PC-9 (cell line): Measurements from ENCODE around the gene SASH1. TPM values are rescaled to one million over a fixed set of nuclear protein-coding genes. Genes with fewer than 3 reads are reported as not detected.
A peak's percentile ranks its signal among the peaks of the same experiment; 100 is the strongest.

Experiments used
- BruUV-seq: library from RNA; stranded (reverse); fragments of 400-500 nt; replicated peaks from 2 replicates; lab custom pipeline; 2021; lab: Mats Ljungman, UMichigan
- CTCF ChIA-PET: fragments of 300-600 bp; sonication (Branson Sonifier 250); formaldehyde crosslinking; loops from one replicate; lab custom pipeline; 2022; ENCODE audit warnings: antibody characterized with exemption; lab: Charles Lee
- POLR2A ChIA-PET: fragments of 300-600 bp; sonication (Branson Sonifier 250); formaldehyde crosslinking; loops from one replicate; lab custom pipeline; 2022; ENCODE audit warnings: antibody characterized with exemption; ENCODE audit not compliant: unreplicated experiment; lab: Charles Lee
- DNase-seq, 2 experiments: peaks; one replicate each; pipeline versions ENCODE4 v3.0.0 to v3.0.0-alpha.2; 2015 to 2022; ENCODE audit warnings: mixed read lengths in 1 of 2
- H2AFZ ChIP-seq: fragments of 200-600 bp; sonication (generic); 2 replicates; pipeline ENCODE4 v1.8.1; 2017; ENCODE audit warnings: antibody characterized with exemption
- H3F3A ChIP-seq: fragments of 200-600 bp; sonication (generic); 2 replicates; pipeline ENCODE4 v1.8.1; 2017; ENCODE audit warnings: antibody characterized with exemption, mild to moderate bottlenecking, low read depth; ENCODE audit not compliant: insufficient read depth
- H3K27ac ChIP-seq: fragments of 200-600 bp; sonication (generic); 2 replicates; pipeline ENCODE4 v1.6.1; 2016; ENCODE audit warnings: mixed run types
- H3K27me3 ChIP-seq: fragments of 200-600 bp; sonication (generic); 2 replicates; pipeline ENCODE4 v1.6.1; 2016; ENCODE audit warnings: low read depth, mixed run types; ENCODE audit not compliant: insufficient read depth
- H3K36me3 ChIP-seq: fragments of 200-600 bp; sonication (generic); 2 replicates; pipeline ENCODE4 v1.6.1; 2016; ENCODE audit warnings: low read depth, mixed run types
- H3K4me1 ChIP-seq: fragments of 200-600 bp; sonication (generic); replicated peaks from 2 replicates; pipeline ENCODE4 v1.6.1; 2016; ENCODE audit warnings: mixed run types; ENCODE audit not compliant: insufficient read depth
- H3K4me2 ChIP-seq: fragments of 200-600 bp; sonication (generic); 2 replicates; pipeline ENCODE4 v1.6.1; 2017; ENCODE audit warnings: mixed run types
- H3K4me3 ChIP-seq: fragments of 200-600 bp; sonication (generic); 2 replicates; pipeline ENCODE4 v1.6.1; 2016; ENCODE audit warnings: mixed run types
- H3K79me2 ChIP-seq: fragments of 200-600 bp; sonication (generic); 2 replicates; pipeline ENCODE4 v1.6.1; 2017; ENCODE audit warnings: low read depth, mixed run types
- H3K9me2 ChIP-seq: fragments of 200-600 bp; sonication (generic); 2 replicates; pipeline ENCODE4 v1.8.1; 2017; ENCODE audit warnings: mild to moderate bottlenecking; ENCODE audit not compliant: insufficient read depth
- H3K9me3 ChIP-seq: fragments of 200-600 bp; sonication (generic); 2 replicates; pipeline ENCODE4 v1.8.1; 2016; ENCODE audit warnings: low read depth; ENCODE audit not compliant: insufficient read depth
- H4K20me1 ChIP-seq: fragments of 200-600 bp; sonication (generic); 2 replicates; pipeline ENCODE4 v1.8.1; 2017; ENCODE audit not compliant: insufficient read depth
- CTCF ChIP-seq: fragments of 200-600 bp; sonication (generic); conservative IDR thresholded peaks from 2 replicates; pipeline ENCODE4 v1.6.1; 2017; ENCODE audit warnings: mixed run types, antibody characterized with exemption, mild to moderate bottlenecking, moderate library complexity
- EZH2 ChIP-seq: fragments of 200-600 bp; sonication (generic); IDR thresholded peaks from 2 replicates; pipeline ENCODE4 v1.8.0; 2017; ENCODE audit warnings: antibody characterized with exemption, low read depth
- intact Hi-C: fragments of 100-400 bp; cut with micrococcal nuclease; formaldehyde crosslinking; loops from one replicate; pipeline ENCODE4 v1.10.0; 2022; ENCODE audit not compliant: unreplicated experiment
- total RNA-seq: library from RNA; stranded (reverse); gene quantifications from 2 replicates; pipeline ENCODE4 v1.2.3, GENCODE V29; 2021

SASH1 gene
- total RNA-seq, 1 experiment from 2014 or later = 32.9 TPM

GRCh38 chr6:148559848-148560433 is 217.3 kb downstream of the SASH1 start:
- POLR2A ChIA-PET = no interaction called here
- intact Hi-C loops = loop anchor here (1.0 kb wide), 1 partner anchor 466 kb away; no protein-coding TSS in a partner anchor

DNA sequence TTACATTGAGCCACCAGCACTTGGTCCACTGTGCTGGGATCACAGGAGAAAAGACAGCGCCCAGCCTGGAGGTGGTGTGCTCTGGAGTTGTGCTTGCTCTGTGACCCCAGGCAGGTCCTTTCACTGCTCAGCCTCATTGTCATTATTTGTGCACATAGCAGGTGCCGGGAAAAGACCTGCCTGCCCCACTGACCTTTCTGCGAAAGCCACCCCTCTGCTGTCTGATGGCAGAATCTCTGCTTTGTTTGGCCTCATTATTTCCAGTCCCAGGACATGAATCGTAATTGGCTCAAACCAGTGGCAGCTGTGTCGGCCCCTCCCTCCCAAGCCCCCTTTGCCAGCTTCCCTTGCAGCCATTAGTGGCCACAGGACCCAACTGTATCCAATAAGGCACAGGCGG is 219.0 kb downstream of the SASH1 start:
- POLR2A ChIA-PET = no interaction called here
- H3K36me3 ChIP-seq = no peaks in the 10 kb centered on the region
- no peak overlapping the region for H2AFZ ChIP-seq
- intact Hi-C loops = no loop called here
- no peak overlapping the region for H3K27ac ChIP-seq
- no peaks in the 10 kb centered on the region for H3K27me3 ChIP-seq
- no peaks in the 10 kb centered on the region for H3K9me3 ChIP-seq
- no peak overlapping the region for H3K4me3 ChIP-seq
- DNase-seq = no peak
- CTCF ChIA-PET = no interaction called here
- no TSS peak for BruUV-seq
- H3K4me2 ChIP-seq = no peak overlapping the region
- H3F3A ChIP-seq = no peaks in the 10 kb centered on the region
- H3K9me2 ChIP-seq = no peaks in the 10 kb centered on the region
- no peaks in the 10 kb centered on the region for H4K20me1 ChIP-seq
- TF ChIP-seq CTCF = no peak
- no peak for TF ChIP-seq EZH2
- H3K4me1 ChIP-seq = 0 out of 2 replicates have a peak, but pooled peaks cover 7% of the 10 kb centered on the region
- no peaks in the 10 kb centered on the region for H3K79me2 ChIP-seq

More at GRCh38 chr6:148559848-148560433, 217.3 kb downstream of the SASH1 start:
- Histone ChIP-seq H3K36me3 (no peaks in the 10 kb centered on the region), H4K20me1 (no peaks in the 10 kb centered on the region), H3K9me2 (no peaks in the 10 kb centered on the region), H3K27ac (no peak overlapping the region), H3K79me2 (no peaks in the 10 kb centered on the region), H3K4me3 (peak overlapping the region; percentile 59; the same call in 1 of the 2 replicates), H3K4me1 (no peaks in the 10 kb centered on the region), H3K27me3 (no peaks in the 10 kb centered on the region), H2AFZ (peak overlapping the region; percentile 85), H3F3A (no peaks in the 10 kb centered on the region), H3K9me3 (no peaks in the 10 kb centered on the region), H3K4me2 (peak overlapping the region; percentile 88)
- TF ChIP-seq EZH2 (no peak), CTCF (peak; percentile 92)
- BruUV-seq = no TSS peak
- CTCF ChIA-PET = interaction anchor here (0.6 to 0.8 kb wide), 2 partner anchors 414 to 467 kb away, joined by 3 read pairs; no protein-coding TSS in a partner anchor
- DNase-seq = peak in 1 of 2 experiments; percentile 67

GRCh38 chr6:148563066-148563465 is 220.4 kb downstream of the SASH1 start:
- intact Hi-C loops = no loop called here
- DNase-seq = no peak
- Histone ChIP-seq H3K4me3 (no peak overlapping the region), H3K27me3 (no peaks in the 10 kb centered on the region), H4K20me1 (no peaks in the 10 kb centered on the region), H3F3A (no peaks in the 10 kb centered on the region), H3K9me3 (no peaks in the 10 kb centered on the region), H3K4me1 (0 out of 2 replicates have a peak, but pooled peaks cover 7% of the 10 kb centered on the region), H3K27ac (no peak overlapping the region), H3K4me2 (no peak overlapping the region), H2AFZ (no peak overlapping the region), H3K9me2 (no peaks in the 10 kb centered on the region), H3K36me3 (no peaks in the 10 kb centered on the region), H3K79me2 (no peaks in the 10 kb centered on the region)
- no peak for TF ChIP-seq EZH2
- no peak for TF ChIP-seq CTCF
- BruUV-seq = no TSS peak
- ChIA-PET POLR2A (no interaction called here), CTCF (no interaction called here)
